ENCODE results near the gene PPFIA2.

PPFIA2 gene

DNA sequence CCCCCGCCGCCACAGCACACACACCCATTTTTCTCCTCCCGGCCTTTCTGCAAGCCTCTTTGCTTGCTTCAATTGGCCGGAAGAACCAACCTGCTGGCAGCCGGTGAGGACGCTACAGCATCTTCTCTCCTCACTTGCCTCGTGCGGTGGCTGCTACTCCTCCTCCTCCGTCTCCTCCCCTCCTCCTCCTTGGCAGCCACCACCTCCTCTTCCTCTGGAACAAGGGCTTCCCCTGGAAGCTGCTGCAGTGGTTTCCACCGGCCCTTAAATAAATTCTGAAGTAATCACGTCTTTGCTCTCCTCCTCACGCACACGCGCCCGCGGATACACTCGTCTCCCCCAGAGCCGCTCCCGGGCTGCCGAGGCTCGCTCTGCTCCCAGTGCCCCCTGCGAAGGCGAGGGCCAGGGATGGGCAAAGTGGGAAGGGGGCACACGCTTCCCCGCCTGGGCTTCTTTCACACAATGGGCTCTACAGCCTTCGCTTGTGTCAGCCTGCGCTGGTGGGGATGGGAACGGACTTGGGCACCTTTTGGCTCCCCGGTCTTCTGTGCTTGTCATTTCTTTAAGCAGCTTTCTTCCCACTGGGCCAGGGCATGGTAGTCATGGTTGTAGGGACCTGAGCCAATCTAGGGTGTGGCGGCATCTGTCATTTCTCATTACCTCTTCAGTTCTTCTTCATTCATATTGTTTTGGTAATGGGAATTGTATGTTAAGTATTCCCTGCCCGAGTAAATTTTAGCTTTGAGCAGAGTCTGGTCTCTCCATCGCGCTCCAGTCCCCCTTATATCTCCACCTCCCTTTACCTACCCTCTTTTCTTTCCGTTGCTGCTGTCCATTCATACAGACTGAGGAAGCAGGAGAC, at the start of gene PPFIA2:
PPFIA2 (minus strand) TSS at position 161 of the 862 bp plus-strand sequence.
- DNase-seq: no peak

DNA sequence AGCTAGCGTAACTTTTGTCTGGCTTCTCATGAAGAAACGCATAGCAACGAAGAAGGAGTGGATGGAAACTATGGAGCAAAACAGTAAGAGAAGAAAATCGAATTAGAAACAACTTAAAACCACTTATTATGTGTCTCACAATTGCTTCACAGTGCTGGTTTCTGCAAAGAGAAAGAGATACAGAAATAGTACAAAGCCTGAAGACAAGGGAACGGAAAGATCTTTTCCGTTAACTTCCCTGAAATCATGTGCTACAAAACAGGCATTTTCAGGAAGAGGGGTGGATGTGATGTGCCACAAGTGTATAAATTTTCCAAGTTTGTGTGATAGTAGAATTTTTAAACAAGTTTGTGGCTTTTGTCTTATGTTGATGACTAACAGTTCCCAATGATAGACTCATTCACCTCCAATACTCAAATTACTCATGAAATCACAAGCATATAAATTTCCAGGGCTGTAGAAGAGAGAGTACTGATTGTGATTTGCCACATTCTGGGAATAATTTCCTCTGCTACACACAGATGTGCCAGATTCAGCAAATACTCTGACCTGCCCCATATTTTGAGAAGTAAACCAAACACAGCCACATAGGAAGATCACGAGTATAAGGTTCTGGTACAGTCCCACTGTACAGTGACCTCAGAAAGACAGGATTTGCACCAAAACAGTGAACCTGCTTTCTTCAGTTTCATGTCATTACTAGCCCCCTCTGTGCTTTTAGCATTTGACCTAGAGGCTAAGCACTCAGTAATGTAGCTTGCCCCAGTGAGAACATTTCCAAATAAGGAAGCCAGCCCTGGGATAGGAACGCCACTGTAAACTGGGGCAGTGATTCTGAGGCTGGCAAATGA, 41.4 kb upstream of the PPFIA2 start:
- DNase-seq: no peak

DNA sequence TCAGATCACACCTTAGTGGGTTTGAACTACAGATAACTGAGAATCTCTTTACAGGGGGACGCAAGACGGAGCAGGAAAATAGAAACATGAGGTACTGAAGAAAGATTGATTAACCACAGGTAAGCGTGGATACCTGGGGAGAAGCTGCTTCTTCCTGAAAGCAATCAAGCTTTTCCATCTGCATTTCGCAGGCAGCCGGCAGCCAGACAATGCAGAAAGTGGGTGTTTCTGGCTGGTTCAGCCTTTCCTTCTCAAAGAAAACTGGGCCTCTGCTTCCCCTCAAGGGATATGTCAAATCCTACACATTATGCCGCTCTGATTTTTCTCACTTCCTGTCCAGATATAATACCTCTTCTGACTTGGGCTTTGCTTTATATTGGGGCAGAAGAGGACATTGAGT, 39.1 kb upstream of the PPFIA2 start:
- no peak for DNase-seq

DNA sequence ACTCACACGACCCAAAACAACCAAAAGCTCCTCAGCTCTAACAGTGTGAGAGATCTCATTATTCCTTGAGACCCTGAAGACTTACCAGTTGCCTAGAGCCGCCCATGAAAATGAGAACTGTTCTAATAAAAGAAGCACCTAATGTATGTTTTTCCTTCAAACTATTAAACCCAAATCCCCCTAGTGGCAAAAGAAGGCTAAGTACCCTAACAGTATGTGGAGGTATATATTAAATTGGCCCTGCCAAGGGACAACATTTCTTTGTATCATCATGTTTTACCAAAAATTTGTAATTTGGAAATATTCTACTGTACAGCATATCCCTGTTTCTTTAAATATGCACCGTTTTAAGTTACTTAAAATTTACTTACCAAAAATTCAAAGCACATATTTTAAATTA, 38.0 kb upstream of the PPFIA2 start:
- no peak for DNase-seq

DNA sequence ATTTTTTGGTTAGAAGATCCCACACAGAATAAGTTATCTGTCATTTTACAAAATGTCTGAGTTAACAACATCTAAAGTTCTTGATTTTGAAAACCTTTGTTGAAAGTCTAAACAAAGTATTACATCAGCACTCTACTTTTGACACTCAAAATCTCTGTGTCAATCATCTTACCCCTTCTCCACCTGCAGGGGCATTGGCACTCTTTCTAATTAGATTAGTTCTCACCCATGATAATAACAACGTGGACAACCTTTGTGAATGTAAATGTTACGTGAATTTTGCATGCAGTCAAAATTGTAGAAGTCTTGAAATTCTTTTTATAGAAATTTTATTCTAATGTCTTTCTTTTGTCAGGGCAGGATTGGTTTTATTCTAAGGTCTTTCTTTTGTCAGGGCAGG, 33.5 kb upstream of the PPFIA2 start:
- DNase-seq: no peak

DNA sequence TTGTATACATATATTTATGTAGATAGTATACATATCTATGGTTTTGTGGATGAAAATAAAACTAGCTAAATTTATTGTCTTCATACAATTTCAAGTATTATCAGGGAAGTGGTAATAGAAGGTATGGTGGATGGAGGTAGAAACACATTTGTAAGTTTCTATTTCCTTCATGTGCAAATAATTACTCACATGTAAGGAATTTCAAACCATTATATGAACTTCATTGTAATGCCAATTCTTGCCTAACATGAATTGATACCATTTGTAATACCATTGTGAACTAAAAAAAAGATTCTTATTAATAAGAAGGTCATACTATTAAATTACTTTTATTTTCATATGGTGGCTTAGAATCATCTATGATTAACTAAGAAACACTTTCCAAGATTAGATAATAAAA, 20.1 kb upstream of the PPFIA2 start:
- no peak for DNase-seq

DNA sequence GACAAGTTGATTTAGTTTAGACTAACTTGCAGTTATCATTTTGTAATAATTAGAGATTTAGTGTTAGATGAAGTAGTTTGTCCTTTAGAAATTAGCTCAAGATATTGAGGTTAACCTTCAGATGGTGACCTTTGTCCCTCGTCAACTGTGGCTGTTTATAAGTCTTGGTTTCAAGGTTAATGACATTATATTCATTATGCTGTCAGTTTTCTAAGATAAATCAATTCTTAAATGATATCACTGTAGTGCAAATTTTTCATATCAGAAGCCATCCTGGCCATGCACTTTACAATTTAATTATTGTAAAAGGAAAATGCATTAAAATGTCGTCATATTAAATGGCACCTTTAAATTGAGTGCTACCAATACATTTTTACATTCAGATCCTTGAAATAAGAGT, 19.6 kb upstream of the PPFIA2 start:
- no peak for DNase-seq

DNA sequence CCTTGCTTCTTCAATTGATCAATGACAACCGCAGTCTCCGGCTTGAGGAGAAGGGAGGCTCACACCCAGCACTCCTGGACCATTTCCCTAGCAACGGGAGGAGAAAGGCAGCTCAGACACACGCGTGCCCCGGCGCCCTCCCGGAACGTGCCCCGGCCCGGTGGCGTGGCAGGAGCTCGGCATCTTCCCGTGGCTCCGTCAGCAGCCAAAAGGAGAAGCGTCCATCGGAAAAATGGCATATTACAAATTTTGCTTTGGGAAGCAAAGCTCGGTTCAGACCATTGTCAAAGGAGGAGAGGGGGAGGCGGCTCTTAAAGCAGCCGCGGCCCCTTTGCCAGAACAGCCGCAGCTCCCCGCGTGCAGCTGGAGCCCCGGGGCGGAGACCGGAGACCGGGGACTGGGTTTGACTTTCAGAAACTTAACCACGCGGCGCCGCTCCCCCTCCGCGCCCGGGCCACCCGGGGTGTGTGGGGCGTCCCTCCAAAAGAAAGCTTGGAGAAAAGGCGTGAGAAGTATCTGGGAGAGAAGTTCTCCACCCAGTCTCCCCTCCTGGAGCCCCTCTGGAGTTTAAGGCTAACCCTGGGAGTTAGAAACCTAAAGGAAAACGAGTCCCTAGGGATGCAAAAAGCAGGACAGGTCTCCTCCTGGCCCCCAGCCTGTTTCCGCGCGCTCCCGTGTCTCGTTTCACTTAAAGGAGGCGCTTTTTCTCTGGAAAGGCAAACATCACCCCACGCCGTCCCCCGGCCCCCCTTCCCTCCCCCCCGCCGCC, 545 bp downstream of the PPFIA2 start:
- DNase-seq: no peak

DNA sequence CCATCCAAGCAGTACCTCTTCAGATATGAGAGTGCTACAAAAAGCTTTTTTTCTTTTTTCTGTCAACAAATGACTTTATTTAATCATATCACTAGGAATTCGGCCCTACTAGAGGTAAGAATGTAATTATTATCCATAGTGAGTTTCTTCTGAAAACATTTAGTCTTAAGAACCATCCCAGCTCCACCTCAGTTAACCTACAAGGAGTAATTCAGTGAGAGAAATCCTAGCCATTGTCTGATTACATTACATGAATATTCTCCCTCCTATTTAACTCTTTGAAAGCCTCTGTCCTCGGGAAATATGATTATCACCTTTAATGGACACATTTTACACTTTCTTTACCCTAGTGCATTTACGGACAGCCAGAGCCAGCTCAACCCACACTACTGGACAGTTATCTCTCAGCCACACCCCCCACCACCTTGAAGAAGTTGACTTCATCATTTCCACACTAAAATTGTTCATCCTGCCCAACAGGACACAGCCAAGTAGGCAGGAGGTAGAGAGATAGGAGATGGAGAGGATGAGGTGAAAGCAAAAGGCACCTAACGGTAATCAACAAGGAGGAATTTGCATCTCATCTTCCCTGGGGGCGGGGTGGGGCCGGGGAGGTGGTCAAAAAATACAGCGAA, 1.3 kb downstream of the PPFIA2 start:
- no peak for DNase-seq

DNA sequence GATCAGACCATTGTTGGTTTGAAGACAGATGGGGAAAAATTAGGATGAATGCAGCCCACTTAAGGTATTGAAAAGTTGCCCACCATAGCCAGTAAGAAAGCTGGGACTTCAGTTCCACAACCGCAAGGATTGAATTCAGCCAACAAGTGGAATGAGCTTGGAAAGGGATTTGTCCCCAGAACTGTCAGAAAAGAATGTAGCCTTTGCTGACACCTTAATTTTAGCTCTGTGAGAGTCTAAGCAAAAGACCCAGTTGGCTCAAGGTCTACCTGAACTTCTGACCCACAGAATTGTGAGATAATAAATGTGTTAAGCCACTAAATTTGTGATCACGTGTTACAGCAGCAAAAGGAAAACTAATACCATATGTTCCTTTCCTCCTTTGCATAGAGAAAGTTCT, 29.4 kb downstream of the PPFIA2 start:
- no peak for DNase-seq

DNA sequence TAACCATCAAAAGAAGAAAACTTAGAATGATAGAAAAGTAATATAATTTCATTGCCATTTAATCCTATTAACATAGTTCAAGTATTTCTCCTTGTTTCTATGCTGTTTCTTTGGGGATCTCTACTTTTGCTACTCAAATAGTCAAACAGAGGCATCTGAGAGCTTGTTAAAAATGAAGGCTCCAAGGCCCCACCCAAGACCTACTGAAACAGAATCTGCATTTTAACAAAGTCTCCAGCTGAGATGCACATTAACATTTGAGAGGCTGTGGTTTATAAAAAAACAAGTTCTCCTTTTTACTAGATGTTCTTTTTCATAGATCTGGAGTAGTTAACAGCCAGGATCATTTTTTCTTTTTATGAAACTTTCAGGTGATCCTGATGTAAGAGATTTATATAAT, 31.8 kb downstream of the PPFIA2 start:
- no peak for DNase-seq

DNA sequence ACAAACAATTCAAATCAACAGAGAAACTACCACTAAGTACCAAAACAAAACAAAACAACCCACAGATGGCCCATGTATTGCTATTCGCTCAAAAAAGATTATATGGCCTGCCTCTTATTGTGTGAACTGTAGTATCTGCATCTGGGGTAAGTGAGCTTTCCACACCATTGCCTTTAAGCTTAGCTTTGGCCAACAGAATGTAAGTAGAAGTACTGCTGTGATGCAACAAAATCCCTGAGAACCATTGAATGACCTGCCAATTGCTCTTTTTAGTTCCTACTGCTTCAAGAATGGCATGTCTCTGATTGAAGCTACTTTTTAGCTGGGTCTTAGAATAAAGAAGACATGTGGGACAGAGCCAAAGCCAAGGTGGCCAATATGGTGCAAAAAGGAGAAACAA, 32.5 kb downstream of the PPFIA2 start:
- DNase-seq: no peak

DNA sequence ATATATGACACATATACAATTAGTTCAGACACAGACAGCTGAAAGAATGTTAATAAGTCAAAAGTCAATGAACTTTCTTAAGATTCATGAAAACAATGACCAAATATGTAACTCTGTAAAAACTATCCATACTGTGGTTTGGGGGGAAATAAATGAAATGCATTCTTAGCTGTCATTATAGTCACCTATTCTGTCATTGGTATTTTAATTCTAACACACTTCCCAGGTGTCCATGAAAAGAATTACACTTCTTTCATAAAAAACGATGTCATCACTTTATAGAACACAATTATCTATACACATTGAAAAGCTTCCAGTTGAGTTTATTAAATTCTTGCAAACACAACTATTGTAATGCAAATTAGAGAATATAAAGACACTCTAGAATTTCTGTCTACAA, 35.8 kb downstream of the PPFIA2 start:
- no peak for DNase-seq

DNA sequence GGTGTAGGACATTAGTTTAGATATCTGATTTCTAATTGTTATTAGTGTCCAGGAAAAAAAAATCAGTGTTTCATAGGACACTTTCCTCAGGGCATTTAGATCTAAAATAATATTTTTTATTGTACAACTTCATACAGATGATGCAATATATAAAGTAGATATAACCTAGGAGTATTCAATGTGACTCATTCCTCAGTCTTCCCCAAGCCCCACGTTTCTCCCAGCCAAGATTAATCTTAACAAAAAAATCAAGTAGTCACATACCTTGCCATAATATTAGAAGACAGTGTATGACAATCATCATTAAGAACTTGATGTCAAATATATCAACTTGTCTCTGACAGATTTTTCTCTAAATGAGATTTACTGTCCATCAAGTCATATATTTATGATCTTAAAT, 37.1 kb downstream of the PPFIA2 start:
- no peak for DNase-seq

DNA sequence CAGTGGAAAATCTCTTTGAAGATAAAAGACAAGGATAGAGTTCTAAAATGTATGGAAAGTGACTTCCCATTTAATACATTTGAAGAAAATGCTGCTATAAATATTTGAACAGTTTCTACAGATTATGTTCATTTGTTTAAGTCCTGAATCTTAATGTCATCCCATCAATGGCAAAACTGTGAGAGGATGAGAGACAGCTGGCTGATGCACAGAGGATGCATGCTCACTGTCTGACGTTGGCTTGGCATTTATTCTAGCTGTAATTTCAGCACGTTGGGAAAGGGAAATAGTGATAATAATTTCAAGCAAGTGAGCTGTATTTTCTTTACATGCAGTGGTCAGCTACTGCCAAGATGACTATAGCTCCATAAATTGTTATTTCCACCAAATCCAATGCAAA, 40.5 kb downstream of the PPFIA2 start:
- DNase-seq: no peak

DNA sequence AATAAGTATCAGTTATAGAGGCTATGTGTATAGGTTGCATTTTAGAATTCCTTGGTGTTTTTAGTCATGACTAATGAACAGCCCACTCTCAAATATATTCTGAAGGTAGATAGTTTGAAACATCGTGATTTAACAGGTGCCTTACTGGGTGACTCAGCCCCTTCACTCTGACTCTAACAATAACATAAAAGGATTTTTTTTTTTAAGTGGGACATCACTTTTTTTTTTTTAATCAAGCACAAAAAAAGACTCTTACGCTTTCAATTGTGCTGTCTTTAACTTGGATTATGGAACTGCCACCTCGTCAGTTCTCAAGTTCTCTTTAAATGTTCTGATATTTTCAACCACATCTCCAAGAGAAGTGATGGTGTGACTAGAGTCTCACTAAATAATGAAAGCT, 46.6 kb downstream of the PPFIA2 start:
- DNase-seq: no peak

DNA sequence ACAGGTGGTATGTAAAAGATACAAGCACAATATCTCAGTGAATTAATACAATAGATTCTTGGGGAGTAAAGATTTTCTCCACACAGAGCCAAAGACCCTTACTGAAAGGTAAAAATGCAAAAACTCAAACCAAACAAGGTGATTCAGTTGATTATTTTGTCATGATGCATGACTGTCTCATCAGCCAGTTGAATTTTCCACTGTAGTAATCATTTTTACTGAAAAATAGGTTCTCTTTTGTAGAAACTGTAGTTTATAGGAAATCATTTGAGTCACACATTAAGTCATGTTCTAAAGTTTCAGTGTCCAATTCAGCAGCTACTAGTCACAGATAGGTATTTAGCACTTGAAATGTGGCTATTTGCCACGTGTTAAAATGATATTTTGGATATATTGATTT, 53.6 kb downstream of the PPFIA2 start:
- no peak for DNase-seq

DNA sequence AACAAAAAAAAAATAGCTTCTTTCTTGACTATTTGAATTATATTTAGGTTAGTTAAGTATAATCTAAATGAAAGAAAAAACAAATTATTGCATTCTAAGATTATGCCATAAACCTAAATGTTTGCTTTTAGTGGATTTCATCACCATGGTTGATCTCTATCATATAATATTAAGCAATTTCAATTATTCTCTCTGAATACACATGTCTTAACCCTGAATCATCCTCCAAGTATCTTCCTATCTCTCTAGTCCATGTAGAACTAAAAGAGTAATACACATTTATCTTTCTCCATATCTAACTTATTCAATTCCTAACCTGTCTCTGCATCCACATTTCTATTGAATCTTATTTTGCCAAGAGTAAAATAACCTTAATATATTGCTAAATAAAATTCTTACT, 59.6 kb downstream of the PPFIA2 start:
- DNase-seq: no peak

DNA sequence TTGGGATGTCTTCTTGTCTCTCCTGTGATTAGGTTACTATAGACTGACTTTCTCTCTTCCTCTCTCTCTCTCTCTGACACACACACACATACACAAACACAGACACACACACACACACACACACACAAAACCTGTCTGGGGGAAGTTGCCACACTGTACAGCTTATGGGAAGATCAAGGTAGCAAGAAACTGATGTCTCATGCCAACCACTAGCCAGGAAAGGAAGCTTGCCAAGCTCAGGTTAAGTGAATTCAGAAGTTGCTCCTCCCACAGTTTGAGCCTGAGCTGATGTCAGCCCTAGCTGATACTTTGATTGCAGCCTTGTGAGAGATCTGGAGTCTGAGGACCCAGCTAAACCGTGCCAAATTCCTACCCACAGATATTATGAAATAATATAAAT, 67.1 kb downstream of the PPFIA2 start:
- no peak for DNase-seq

DNA sequence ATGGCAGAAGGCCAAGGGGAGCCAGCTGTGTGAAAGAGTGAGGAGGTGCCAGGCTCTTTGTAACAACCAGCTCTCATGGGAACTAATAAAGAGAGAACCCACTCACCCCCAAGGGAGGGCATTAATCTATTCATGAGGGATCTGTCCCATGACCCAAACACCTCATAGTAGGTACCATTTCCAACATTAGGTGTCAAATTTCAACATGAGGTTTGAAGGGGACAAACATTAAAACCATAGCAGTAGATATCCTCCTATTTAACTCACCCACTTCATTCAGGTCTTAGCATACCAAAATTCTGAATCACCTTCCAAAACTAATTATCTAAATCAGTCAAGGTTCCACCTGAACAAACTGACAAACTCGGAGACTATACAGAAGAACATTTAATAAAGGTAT, 75.3 kb downstream of the PPFIA2 start:
- no peak for DNase-seq

DNA sequence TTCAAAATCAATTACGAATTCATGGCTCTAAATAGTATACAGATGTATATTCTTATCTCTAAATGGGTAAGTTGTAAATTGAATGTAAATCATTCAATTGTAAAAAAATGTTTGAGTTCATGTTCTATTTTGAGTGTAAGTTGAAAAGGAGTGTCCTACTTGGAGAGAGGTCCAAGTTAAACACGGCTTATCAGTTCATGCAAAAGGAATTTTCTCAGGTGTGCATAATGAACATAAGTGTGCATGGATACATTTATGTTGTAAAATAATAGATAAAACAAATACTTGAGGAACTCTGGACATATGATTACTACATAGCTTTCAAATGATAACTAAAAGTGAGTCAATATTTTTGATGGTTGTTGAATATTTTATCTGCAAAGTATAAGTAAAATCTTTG, 79.5 kb downstream of the PPFIA2 start:
- DNase-seq: no peak

DNA sequence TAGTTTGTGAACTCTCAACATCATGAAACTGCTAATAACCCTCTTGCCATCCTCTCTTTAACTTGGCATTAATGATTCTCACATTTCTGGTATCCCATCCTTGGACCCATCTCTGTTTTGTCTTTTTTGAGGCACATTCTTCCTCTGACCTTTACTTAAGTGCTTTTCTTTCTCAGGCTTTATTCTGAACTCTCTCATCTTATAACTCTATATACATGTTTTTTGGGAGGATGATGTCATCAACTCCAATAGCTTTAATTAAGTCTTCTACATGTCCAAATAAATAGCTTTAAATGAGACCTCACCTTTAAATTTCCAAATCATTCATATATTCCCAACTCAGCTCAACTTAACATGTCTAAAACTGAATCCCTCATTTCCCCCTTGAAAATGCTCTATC, 88.4 kb downstream of the PPFIA2 start:
- no peak for DNase-seq

DNA sequence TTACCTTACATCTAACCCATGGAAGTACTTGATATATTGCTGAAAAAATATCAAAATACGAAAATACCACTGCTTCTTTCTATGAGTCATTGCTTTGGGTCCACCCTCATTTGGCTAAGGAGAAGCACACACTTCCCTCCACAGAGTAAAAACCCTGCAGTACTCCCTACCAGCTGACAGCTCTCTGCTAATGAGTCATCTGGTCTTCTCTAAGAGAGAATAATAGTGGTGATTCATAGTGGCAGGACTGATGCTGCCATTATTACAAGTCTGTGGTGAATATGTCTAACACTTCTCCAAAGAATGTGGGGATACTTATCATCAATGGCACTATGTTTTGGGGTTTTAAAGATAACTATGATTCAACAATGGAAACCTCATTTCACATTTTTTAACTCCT, 90.7 kb downstream of the PPFIA2 start:
- no peak for DNase-seq

All from activated gamma-delta T cell treated with Interleukin-2 at 50 U/mL for 16 hours (primary cell).